ENCODE data around the gene SPCS2. TPM values are rescaled to one million over a fixed set of nuclear protein-coding genes. Genes with fewer than 3 reads are reported as not detected.

SPCS2 gene
- polyA plus RNA-seq, 2 of the 4 experiments (the other 2 are of a cell fraction), result 233 to 391 TPM

GRCh38 chr11:75024764-75025211, 75.7 kb downstream of the SPCS2 start:
- ChIA-PET POLR2A (interaction anchor here (1.1 kb wide), 1 partner anchor 115 kb away, joined by 6 read pairs; no protein-coding TSS in a partner anchor), CTCF (interaction anchor here (0.9 to 10.4 kb wide), 8 partner anchors 8 to 246 kb away, joined by 3 to 355 read pairs (median 6); partner anchors contain the start of gene TPBGL)
- WGBS (ENCODE audit: missing lambda C conversion rate), result 88% methylated on average over 1 of the region's 1 CpG
- ATAC-seq, result no peak
- Histone ChIP-seq H3K4me3 (no peak overlapping the region), H3K27ac (no peak overlapping the region), H3K4me1 (no peaks in the 10 kb centered on the region), H3K9me3 (no peaks in the 10 kb centered on the region), H3K4me2 (no peak overlapping the region)
- no peak for FAIRE-seq
- TF ChIP-seq CBX2 (IDR thresholded peaks at IDR 0.05; ENCODE audit: borderline replicate concordance, low read depth), result no peak
- TF ChIP-seq POLR2AphosphoS2 (conservative IDR thresholded peaks at IDR 0.05; ENCODE audit: low read length), result no peak
- no peak for TF ChIP-seq GATA3 (IDR thresholded peaks at IDR 0.05; ENCODE audit: borderline replicate concordance)
- no peak for TF ChIP-seq HMGXB4 (CRISPR knock-in tag; IDR thresholded peaks at IDR 0.05; ENCODE audit: borderline replicate concordance)
- TF ChIP-seq KDM5A (IDR thresholded peaks at IDR 0.05), result no peak
- no peak for TF ChIP-seq HOXB13 (CRISPR knock-in tag; IDR thresholded peaks at IDR 0.05; ENCODE audit: low read depth)
- TF ChIP-seq RCOR1 (IDR thresholded peaks at IDR 0.05; ENCODE audit: low read depth, low read length), result no peak
- no peak for TF ChIP-seq TP53 (CRISPR knock-in tag; IDR thresholded peaks at IDR 0.05)
- no peak for DNase-seq (ENCODE audit: low read depth in 1 of 2, low spot score in 1 of 2)

GRCh38 chr11:75025561-75025960, 76.5 kb downstream of the SPCS2 start:
- CTCF ChIA-PET, result interaction anchor here (1.5 to 10.4 kb wide), 7 partner anchors 9 to 245 kb away, joined by 3 to 355 read pairs (median 7); partner anchors contain the start of gene TPBGL
- ATAC-seq, result no peak
- FAIRE-seq, result no peak
- H3K4me2 ChIP-seq, result no peak overlapping the region
- POLR2A ChIA-PET, result interaction anchor here (1.1 kb wide), 1 partner anchor 114 kb away, joined by 6 read pairs; no protein-coding TSS in a partner anchor
- H3K4me1 ChIP-seq, result no peaks in the 10 kb centered on the region; the same call in 2 of the 3 replicates
- no peak for DNase-seq (ENCODE audit: low read depth in 1 of 2, low spot score in 1 of 2)
- TF ChIP-seq ATOH8 (CRISPR knock-in tag; IDR thresholded peaks at IDR 0.05; ENCODE audit: low read depth) (no peak), POLR2AphosphoS2 (conservative IDR thresholded peaks at IDR 0.05; ENCODE audit: low read length) (no peak), ZFP36 (IDR thresholded peaks at IDR 0.05; ENCODE audit: borderline replicate concordance, partially characterized antibody) (no peak), RNF2 (IDR thresholded peaks at IDR 0.05; ENCODE audit: borderline replicate concordance, low read depth) (no peak), CTCF (IDR thresholded peaks at IDR 0.05) (no peak), CHD2 (IDR thresholded peaks at IDR 0.05; ENCODE audit: low read length, partially characterized antibody) (no peak), HEYL (CRISPR knock-in tag; IDR thresholded peaks at IDR 0.05) (no peak), POLR2A (IDR thresholded peaks at IDR 0.05; ENCODE audit: low read length) (no peak), CEBPB (IDR thresholded peaks at IDR 0.05) (no peak), KDM5A (IDR thresholded peaks at IDR 0.05) (no peak), ESRRA (IDR thresholded peaks at IDR 0.05; ENCODE audit: borderline replicate concordance, low read length) (no peak), HES2 (IDR thresholded peaks at IDR 0.05) (no peak), HDAC2 (IDR thresholded peaks at IDR 0.05) (no peak), CBX2 (IDR thresholded peaks at IDR 0.05; ENCODE audit: borderline replicate concordance, low read depth) (no peak), HOXB5 (CRISPR knock-in tag; IDR thresholded peaks at IDR 0.05) (no peak), FOSB (CRISPR knock-in tag; IDR thresholded peaks at IDR 0.05) (no peak), EP300 (IDR thresholded peaks at IDR 0.05) (no peak)
- H3K9me3 ChIP-seq, result no peaks in the 10 kb centered on the region
- H3K4me3 ChIP-seq, result no peak overlapping the region
- WGBS (ENCODE audit: missing lambda C conversion rate), result 79% methylated on average over 1 of the region's 1 CpG
- H3K27ac ChIP-seq, result no peak overlapping the region
